ENCODE results near the gene MIEF1.
A peak's percentile ranks its signal among the peaks of the same experiment; 100 is the strongest.

- peak in 1 of 2 donors; percentile 63 for TF ChIP-seq POLR2A (IDR thresholded peaks at IDR 0.05)
- TF ChIP-seq CTCF (IDR thresholded peaks at IDR 0.05): no peak
Observed at GRCh38 chr22:39501644-39502108, 414 bp upstream of the MIEF1 start.
